HEK293 (cell line): Measurements from ENCODE around the gene NBPF3.
"Not testable (repeated sequence)": the region's sequence is repeated elsewhere in the genome, so short reads cannot be mapped to it uniquely, and the experiment has no call there.

ENCODE experiments used
- CTCF ChIA-PET: fragments of 350-600 bp; formaldehyde crosslinking; extraction: SDS; loops from one replicate; lab custom pipeline; 2021; ENCODE audit warnings: antibody characterized with exemption; lab: Yijun Ruan, JAX
- POLR2A ChIA-PET: fragments of 300-600 bp; formaldehyde crosslinking; extraction: SDS; loops from one replicate; lab custom pipeline; 2020; ENCODE audit warnings: antibody characterized with exemption, inconsistent platforms; lab: Yijun Ruan, JAX
- H3K27ac ChIP-seq: fragments of 200-500 bp; sonication (Bioruptor generic); 2 replicates; pipeline ENCODE4 v1.5.1; 2014; ENCODE audit warnings: low read depth, low read length, control low read depth, inconsistent platforms; ENCODE audit errors: extremely low read depth
- H3K36me3 ChIP-seq, 2 experiments: fragments of 200-500 bp in 1 of 2; sonication (Bioruptor generic) in 1 of 2; 1 replicate in 1 of 2; 2 replicates in 1 of 2; pipeline ENCODE4 v1.5.1; 2014 to 2017; ENCODE audit warnings: inconsistent platforms in 2 of 2, low read length in 2 of 2; ENCODE audit not compliant: control insufficient read depth in 2 of 2, insufficient read depth in 1 of 2
- H3K4me1 ChIP-seq: fragments of 200-500 bp; sonication (Bioruptor generic); 2 replicates; pipeline ENCODE4 v1.5.1; 2014; ENCODE audit warnings: mild to moderate bottlenecking, low read length, inconsistent platforms; ENCODE audit not compliant: control insufficient read depth, insufficient read depth
- H3K4me3 ChIP-seq: 2 replicates; pipeline ENCODE4 v1.5.1; 2011; ENCODE audit warnings: low read depth, mild to moderate bottlenecking, control low read depth, low read length, moderate library complexity
- H3K9me3 ChIP-seq: fragments of 200-500 bp; sonication (Bioruptor generic); 2 replicates; pipeline ENCODE4 v1.5.1; 2014; ENCODE audit warnings: low read depth, low read length, inconsistent platforms; ENCODE audit not compliant: control insufficient read depth, insufficient read depth
- BCL6B ChIP-seq: fragments of 450-650 bp; formaldehyde crosslinking; IDR thresholded peaks from 2 replicates; pipeline ENCODE4 v1.5.1; 2017; ENCODE audit warnings: missing biosample characterization, missing genetic modification characterization
- GLIS2 ChIP-seq: fragments of 450-650 bp; formaldehyde crosslinking; IDR thresholded peaks from 2 replicates; pipeline ENCODE4 v1.5.1; 2016; ENCODE audit warnings: missing biosample characterization, missing genetic modification characterization
- HIC1 ChIP-seq: fragments of 450-650 bp; formaldehyde crosslinking; IDR thresholded peaks from 2 replicates; pipeline ENCODE4 v1.5.1; 2016; ENCODE audit warnings: missing biosample characterization, missing genetic modification characterization
- SP2 ChIP-seq: fragments of 450-650 bp; formaldehyde crosslinking; IDR thresholded peaks from 2 replicates; pipeline ENCODE4 v1.5.1; 2016; ENCODE audit warnings: missing biosample characterization, missing genetic modification characterization
- YY2 ChIP-seq: fragments of 450-650 bp; formaldehyde crosslinking; IDR thresholded peaks from 2 replicates; pipeline ENCODE4 v1.5.1; 2016; ENCODE audit warnings: missing biosample characterization, missing genetic modification characterization
- ZBTB48 ChIP-seq: fragments of 450-650 bp; formaldehyde crosslinking; IDR thresholded peaks from 2 replicates; pipeline ENCODE4 v1.5.1; 2016; ENCODE audit warnings: missing biosample characterization, missing genetic modification characterization
- ZNF157 ChIP-seq: fragments of 450-650 bp; formaldehyde crosslinking; IDR thresholded peaks from 2 replicates; pipeline ENCODE4 v1.5.1; 2016; ENCODE audit warnings: missing biosample characterization, missing genetic modification characterization
- ZNF175 ChIP-seq: fragments of 450-650 bp; formaldehyde crosslinking; IDR thresholded peaks from 2 replicates; pipeline ENCODE4 v1.5.1; 2016; ENCODE audit warnings: missing biosample characterization, missing genetic modification characterization
- ZNF24 ChIP-seq: fragments of 450-650 bp; formaldehyde crosslinking; IDR thresholded peaks from 2 replicates; pipeline ENCODE4 v1.5.1; 2016; ENCODE audit warnings: missing biosample characterization, missing genetic modification characterization
- ZNF341 ChIP-seq: fragments of 450-650 bp; formaldehyde crosslinking; IDR thresholded peaks from 2 replicates; pipeline ENCODE4; 2016; ENCODE audit warnings: low read depth, missing biosample characterization, missing genetic modification characterization
- ZNF600 ChIP-seq: fragments of 450-650 bp; formaldehyde crosslinking; IDR thresholded peaks from 2 replicates; pipeline ENCODE4 v1.5.1; 2016; ENCODE audit warnings: missing biosample characterization, missing genetic modification characterization
- ZNF645 ChIP-seq: fragments of 450-650 bp; formaldehyde crosslinking; IDR thresholded peaks from 2 replicates; pipeline ENCODE4; 2016; ENCODE audit warnings: missing biosample characterization, missing genetic modification characterization
- ZNF701 ChIP-seq: fragments of 450-650 bp; formaldehyde crosslinking; IDR thresholded peaks from 2 replicates; pipeline ENCODE4 v1.5.1; 2016; ENCODE audit warnings: missing biosample characterization, missing genetic modification characterization
- ZNF843 ChIP-seq: fragments of 450-650 bp; formaldehyde crosslinking; IDR thresholded peaks from 2 replicates; pipeline ENCODE4 v1.5.1; 2016; ENCODE audit warnings: missing biosample characterization, missing genetic modification characterization
- TF ChIP-seq, protein P1 (sequence below): fragments of 450-650 bp; formaldehyde crosslinking; IDR thresholded peaks from 2 replicates; pipeline ENCODE4 v1.5.1; 2016; ENCODE audit warnings: missing biosample characterization, missing genetic modification characterization
- TF ChIP-seq, protein P2 (sequence below): fragments of 450-650 bp; formaldehyde crosslinking; IDR thresholded peaks from 2 replicates; pipeline ENCODE4 v1.5.1; 2016; ENCODE audit warnings: missing biosample characterization, missing genetic modification characterization

NBPF3 gene

GRCh38 chr1:21436488-21437340, 3.2 kb upstream of the NBPF3 start:
- POLR2A ChIA-PET = no interaction called here
- Histone ChIP-seq H3K4me3 (no peak overlapping the region), H3K27ac (no peak overlapping the region), H3K36me3 (no peaks in the 10 kb centered on the region), H3K4me1 (0 out of 2 replicates have a peak, but pooled peaks cover 3% of the 10 kb centered on the region), H3K9me3 (no peaks in the 10 kb centered on the region)
- TF ChIP-seq BCL6B (tag by site-specific recombination) = no peak
- TF ChIP-seq, protein P1, sequence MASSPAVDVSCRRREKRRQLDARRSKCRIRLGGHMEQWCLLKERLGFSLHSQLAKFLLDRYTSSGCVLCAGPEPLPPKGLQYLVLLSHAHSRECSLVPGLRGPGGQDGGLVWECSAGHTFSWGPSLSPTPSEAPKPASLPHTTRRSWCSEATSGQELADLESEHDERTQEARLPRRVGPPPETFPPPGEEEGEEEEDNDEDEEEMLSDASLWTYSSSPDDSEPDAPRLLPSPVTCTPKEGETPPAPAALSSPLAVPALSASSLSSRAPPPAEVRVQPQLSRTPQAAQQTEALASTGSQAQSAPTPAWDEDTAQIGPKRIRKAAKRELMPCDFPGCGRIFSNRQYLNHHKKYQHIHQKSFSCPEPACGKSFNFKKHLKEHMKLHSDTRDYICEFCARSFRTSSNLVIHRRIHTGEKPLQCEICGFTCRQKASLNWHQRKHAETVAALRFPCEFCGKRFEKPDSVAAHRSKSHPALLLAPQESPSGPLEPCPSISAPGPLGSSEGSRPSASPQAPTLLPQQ = no peak
- no peak for TF ChIP-seq ZNF600 (tag by site-specific recombination)
- TF ChIP-seq, protein P2, sequence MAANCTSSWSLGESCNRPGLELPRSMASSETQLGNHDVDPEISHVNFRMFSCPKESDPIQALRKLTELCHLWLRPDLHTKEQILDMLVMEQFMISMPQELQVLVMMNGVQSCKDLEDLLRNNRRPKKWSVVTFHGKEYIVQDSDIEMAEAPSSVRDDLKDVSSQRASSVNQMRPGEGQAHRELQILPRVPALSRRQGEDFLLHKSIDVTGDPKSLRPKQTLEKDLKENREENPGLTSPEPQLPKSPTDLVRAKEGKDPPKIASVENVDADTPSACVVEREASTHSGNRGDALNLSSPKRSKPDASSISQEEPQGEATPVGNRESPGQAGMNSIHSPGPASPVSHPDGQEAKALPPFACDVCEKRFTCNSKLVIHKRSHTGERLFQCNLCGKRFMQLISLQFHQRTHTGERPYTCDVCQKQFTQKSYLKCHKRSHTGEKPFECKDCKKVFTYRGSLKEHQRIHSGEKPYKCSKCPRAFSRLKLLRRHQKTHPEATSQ (tag by site-specific recombination) = no peak
- no peak for TF ChIP-seq ZNF175 (tag by site-specific recombination)
- no peak for TF ChIP-seq SP2 (tag by site-specific recombination)
- no peak for TF ChIP-seq ZNF843
- no peak for TF ChIP-seq ZNF157
- no peak for TF ChIP-seq ZNF701 (tag by site-specific recombination)
- TF ChIP-seq YY2 (tag by site-specific recombination) = no peak
- no peak for TF ChIP-seq ZNF645 (tag by site-specific recombination)
- TF ChIP-seq ZNF24 (tag by site-specific recombination) = no peak
- CTCF ChIA-PET = interaction anchor here (0.6 to 0.7 kb wide), 2 partner anchors 220 to 503 kb away, joined by 4 to 5 read pairs; no protein-coding TSS in a partner anchor

DNA sequence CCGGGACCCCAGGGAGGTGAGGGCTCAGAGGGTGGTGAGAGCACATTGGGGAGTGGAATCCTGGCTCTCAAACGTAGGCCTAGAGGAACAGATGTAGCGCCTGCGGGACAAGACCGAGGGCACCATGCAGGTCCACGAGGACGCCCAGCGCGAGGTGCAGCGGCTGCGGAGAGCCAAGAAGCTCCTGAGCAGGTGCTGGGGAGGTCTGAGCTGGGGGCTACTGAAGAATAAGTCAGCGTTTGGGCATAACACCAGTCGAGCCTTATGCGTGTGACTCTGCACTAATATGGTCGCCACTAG, 2.6 kb upstream of the NBPF3 start:
- CTCF ChIA-PET = interaction anchor here (0.6 kb wide), 1 partner anchor 220 kb away, joined by 5 read pairs; no protein-coding TSS in a partner anchor
- Histone ChIP-seq H3K4me3 (no peak overlapping the region), H3K9me3 (no peaks in the 10 kb centered on the region), H3K27ac (no peak overlapping the region), H3K36me3 (no peaks in the 10 kb centered on the region), H3K4me1 (0 out of 2 replicates have a peak, but pooled peaks cover 3% of the 10 kb centered on the region)
- POLR2A ChIA-PET = no interaction called here
- no peak for TF ChIP-seq GLIS2 (tag by site-specific recombination)

GRCh38 chr1:21438646-21439312, 1.2 kb upstream of the NBPF3 start:
- H3K36me3 ChIP-seq, POLR2A ChIA-PET, H3K4me3 ChIP-seq, H3K9me3 ChIP-seq: not testable (repeated sequence)
- CTCF ChIA-PET = interaction anchor here (0.6 to 1.3 kb wide), 2 partner anchors 68 to 1490 kb away, joined by 4 read pairs; no protein-coding TSS in a partner anchor
- TF ChIP-seq ZNF341 (tag by site-specific recombination) (peak; percentile 41; the same call in 1 of the 2 replicates), HIC1 (tag by site-specific recombination) (peak; percentile 55; the same call in 1 of the 2 replicates), ZBTB48 (tag by site-specific recombination) (peak; percentile 16; the same call in 1 of the 2 replicates)
- TF ChIP-seq, all 188 proteins: peak for 3; not testable (repeated sequence) for 185
- H3K27ac ChIP-seq, H3K4me1 ChIP-seq: not testable (repeated sequence)
